DMS153 treated with DMSO at 0.1 percent for 48 hours (cell line): ENCODE results near the gene ROGDI.

Experiments
- DNase-seq: peaks from one replicate; lab custom pipeline; 2025; ENCODE audit not compliant: unreplicated experiment; lab: John Stamatoyannopoulos, UW

The ROGDI gene

DNA sequence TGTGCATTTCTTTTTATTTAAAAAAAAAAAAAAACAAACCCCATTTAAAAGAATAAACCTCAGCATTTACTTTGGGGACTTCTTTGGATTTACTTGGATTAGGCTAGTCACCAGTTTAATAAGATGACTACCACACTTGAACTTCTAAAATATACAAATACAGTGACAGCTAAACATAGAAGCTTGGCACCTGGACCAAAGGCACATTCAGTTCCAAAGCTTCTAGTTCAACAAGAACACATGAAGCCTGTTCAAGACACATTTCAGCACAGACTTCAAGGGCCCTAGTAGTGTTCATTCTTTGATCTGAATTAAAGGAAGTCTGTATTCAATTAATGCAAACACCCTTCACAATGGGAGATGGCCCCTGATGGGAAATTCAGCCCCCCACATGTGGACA, 11.6 kb upstream of the ROGDI start:
- DNase-seq = no peak

GRCh38 chr16:4813251-4814003, 11.0 kb upstream of the ROGDI start:
- no peak for DNase-seq

DNA sequence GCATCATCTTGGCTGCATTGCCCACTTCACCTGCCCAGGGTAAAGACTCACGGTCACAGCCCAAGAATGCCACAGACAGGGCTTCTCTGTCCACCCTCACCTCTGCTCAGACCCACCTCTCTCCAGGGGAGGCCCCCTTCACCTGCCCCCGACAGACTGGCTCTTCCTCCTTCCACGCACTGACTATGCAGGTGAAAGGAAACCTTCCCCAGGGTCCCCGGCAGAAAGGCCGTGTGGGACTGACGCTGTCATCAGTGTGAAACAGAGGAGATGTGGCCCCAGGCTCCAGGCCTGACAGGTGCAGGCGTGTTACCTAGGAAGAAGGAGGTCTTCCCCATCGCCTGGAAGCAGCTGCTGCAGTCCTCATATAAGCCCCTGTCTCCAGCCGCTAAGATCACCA, 9.3 kb upstream of the ROGDI start:
- DNase-seq = no peak

DNA sequence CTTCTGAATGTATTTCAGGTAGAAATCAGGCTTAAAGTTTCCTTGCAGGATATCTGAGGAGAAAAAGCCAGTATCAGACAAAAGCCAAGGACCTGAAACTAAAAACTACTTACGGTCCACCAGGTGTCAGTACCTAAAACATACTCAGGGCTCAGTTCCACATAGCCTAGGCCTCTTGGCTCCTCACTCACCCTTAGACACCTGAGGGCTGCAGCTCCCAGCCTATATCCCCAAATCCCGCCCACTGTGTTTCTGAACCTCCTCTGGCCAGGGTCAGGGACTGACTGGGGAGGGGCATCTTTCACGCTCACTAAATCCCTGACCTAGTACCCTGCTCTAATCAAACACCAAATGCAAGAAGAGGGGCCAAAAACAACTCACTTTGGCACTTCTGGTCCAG, 8.8 kb upstream of the ROGDI start:
- no peak for DNase-seq

GRCh38 chr16:4806280-4806679, 3.8 kb upstream of the ROGDI start:
- DNase-seq = no peak

GRCh38 chr16:4805231-4805630, 2.8 kb upstream of the ROGDI start:
- no peak for DNase-seq

- no peak for DNase-seq
These were observed 1.7 kb upstream of the ROGDI start for GRCh38 chr16:4803898-4804762.

GRCh38 chr16:4803401-4803844, 990 bp upstream of the ROGDI start:
- no peak for DNase-seq

GRCh38 chr16:4802659-4803287, 340 bp upstream of the ROGDI start:
- peak; percentile 83 for DNase-seq

DNA sequence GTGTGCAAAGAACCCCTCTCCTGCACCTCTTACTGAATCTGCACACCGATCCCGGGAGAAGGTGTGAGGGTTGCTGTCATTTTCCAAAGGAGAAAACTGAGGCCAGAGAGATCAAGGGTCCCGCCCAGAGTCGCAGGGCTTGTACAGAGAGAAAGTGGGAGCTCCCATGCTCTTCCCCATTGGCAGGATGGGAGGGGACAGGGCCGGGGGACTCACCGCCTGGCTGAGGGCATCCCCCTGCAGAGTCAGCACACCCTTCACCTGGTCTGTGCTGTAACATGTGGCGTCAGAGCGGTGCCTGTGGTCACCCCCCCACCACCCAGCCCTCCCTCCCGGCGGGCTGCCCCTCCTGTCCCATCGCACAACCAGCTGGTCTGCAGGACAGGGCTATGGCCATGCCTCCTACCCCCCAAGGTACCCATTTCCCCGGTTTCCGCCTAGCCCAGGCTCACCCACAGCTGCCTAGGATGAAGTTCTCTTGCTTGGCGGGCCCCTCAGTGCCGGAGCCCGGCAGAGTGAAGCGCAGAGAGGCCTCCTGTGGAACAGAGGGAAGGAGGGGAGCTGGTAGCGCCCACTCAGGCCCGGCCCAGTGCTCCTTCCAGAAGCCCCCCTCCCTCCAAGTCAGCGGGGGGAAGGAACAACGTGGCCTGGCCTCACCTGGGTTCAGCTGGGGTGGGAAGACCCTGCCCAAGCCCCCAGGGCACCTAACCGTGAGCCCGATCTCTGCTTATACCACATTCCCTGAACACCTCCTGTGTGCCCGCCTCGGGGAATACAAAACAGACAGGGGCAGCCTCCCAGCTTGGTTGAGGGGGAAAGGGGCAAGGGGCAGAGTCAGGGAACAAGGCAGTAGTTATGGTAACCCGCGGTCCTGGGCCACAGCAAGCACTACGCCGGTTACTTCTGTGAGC, 1.1 kb downstream of the ROGDI start:
- DNase-seq = no peak

GRCh38 chr16:4800290-4801041, 2.0 kb downstream of the ROGDI start:
- peak; percentile 79 for DNase-seq

DNA sequence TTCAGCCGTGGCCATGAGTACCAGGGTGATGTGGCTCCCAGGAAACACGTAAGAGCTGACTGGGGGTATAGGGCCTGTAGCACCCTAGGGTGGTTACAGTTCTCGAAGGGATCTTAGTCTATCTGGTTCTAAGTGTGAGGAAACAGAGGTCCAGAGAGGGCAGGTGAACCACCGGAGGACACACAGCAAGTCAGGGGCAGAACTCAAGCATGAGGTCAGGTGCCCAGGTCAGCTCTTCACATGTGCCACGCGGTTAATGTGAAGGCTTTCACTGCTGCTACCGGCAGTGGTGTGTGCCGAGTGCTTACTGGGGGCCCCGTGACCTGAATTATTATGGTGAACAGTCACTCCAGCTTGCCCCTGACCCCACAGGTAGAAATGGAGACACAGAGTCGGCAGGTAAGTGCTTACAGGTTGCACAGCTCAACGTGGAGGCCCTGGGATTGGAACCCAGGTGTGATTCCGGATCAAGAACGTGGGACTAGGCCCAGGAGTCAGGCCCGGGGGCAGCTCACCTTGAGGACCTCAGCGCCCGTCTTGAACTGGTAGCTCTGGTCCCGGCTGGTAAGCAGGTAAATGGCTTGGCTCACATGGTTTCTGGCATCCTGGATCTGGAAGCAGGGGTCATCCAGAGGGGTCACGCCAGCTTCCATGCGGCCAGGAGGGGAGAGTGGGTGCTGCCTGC, 3.1 kb downstream of the ROGDI start:
- DNase-seq = no peak

DNA sequence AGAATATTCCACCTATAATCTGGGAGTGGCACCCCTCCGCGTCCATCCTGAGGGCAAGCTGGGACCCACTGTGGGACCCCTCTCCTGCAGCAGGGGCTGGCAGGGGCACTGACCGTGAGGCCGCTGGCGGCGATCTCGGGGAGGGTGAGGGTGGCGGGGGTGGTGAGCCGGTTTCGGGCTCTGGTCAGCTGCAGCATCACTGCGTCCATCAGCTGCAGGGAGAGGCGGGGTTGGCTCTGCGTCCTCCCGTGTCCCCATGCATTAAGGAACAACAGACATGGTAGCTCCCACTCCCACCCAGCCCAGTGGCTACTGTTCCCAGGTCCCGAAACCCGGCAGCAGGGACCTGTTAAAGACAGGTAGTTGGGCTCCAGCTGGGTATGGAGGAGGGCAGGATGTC, 4.0 kb downstream of the ROGDI start:
- DNase-seq = no peak

- no peak for DNase-seq
These were observed 4.6 kb downstream of the ROGDI start for GRCh38 chr16:4797805-4798252.

DNA sequence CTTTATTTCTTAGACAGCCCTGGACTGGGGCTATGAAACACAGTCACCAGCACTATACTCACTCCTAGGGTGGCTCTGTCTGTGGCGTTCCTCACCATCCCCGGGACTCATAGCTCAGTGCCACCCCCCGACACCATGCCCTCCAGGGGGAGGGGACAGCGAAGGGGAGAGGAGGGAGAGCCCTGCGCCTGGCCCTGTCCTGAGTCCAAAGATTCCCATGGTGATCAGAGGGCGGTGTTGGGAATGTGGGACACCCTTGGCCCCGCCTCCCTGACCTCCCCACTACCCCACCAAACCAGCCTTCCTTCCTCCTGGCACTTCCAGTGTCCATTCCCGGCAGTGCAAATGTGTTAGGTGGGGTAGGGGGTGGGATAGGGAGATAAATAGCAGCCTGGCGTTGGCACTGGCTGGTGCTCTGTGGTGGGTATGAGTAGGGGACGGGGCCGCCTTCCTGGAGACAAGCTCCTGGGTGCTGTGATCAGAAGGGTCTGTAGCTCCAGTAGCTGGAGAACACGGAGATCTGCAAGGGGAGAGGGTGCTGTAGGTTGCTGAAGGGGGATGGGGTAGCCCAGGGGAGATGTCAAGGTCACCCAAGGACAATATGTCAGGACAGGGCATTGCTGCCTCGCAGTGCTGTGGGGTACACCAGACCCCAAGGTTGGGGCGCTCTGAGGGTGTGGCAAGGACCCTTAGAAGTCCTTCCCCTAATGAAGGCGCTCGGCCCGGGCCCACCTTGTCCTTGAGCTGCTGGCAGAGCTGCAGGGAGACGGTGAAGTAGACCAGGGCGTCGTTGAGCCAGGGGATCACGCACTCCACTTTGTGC, 5.2 kb downstream of the ROGDI start:
- DNase-seq = no peak

- DNase-seq = no peak
These were observed 6.4 kb downstream of the ROGDI start for GRCh38 chr16:4795828-4796572.

GRCh38 chr16:4795181-4795827, 7.1 kb downstream of the ROGDI start, which contains the start of gene SMIM22:
TSS of gene SMIM22 (plus strand) at chr16:4795369. CDS start at chr16:4795735, 366 bp downstream.
- peak; percentile 64 for DNase-seq
